Measurements from ENCODE around the gene FNDC3B. TPM values are rescaled to one million over a fixed set of nuclear protein-coding genes. Genes with fewer than 3 reads are reported as not detected.

FNDC3B gene
- total and polyA plus RNA-seq, 2 donors (not counting 3 experiments of a cell fraction or from before 2014, with no cell fraction given) = 91.6 to 295 TPM

DNA sequence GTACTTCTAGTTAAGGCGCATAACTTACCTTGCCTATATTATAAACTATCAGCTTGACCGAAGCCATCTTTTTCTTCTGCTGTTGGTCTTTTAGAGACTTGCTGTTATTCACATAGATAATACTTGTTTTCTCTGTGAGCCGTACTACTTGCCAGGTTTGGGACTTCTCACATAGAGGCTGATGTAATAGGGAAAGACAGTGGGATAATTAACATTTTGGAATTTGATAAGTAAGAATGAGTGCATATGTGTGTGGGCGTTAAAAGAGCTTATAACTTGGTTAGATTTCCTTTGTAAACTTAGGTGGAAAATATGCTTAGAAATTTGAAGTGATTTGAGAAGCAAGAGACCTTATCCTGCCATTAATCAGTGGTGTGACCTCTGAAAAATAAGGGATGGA is 47.8 kb downstream of the FNDC3B start:
- TF ChIP-seq GATA2 (IDR thresholded peaks at IDR 0.05; ENCODE audit: insufficient read depth, insufficient read length, low read depth, low read length) (no peak), FOS (IDR thresholded peaks at IDR 0.05; ENCODE audit: borderline replicate concordance, insufficient read depth, low read length) (no peak), JUN (IDR thresholded peaks at IDR 0.05; ENCODE audit: borderline replicate concordance, insufficient read depth, insufficient read length, low read depth) (no peak), POLR2AphosphoS5 (IDR thresholded peaks at IDR 0.05; ENCODE audit: insufficient read depth, low read depth, low read length) (no peak), MYC (IDR thresholded peaks at IDR 0.05; ENCODE audit: low read depth, low read length) (no peak), EZH2 (IDR thresholded peaks at IDR 0.05; ENCODE audit: borderline replicate concordance, low read depth, low read length, severe bottlenecking) (no peak), POLR2A (IDR thresholded peaks at IDR 0.05; ENCODE audit: low read depth, low read length) (no peak)
- TF ChIP-seq, protein P1, sequence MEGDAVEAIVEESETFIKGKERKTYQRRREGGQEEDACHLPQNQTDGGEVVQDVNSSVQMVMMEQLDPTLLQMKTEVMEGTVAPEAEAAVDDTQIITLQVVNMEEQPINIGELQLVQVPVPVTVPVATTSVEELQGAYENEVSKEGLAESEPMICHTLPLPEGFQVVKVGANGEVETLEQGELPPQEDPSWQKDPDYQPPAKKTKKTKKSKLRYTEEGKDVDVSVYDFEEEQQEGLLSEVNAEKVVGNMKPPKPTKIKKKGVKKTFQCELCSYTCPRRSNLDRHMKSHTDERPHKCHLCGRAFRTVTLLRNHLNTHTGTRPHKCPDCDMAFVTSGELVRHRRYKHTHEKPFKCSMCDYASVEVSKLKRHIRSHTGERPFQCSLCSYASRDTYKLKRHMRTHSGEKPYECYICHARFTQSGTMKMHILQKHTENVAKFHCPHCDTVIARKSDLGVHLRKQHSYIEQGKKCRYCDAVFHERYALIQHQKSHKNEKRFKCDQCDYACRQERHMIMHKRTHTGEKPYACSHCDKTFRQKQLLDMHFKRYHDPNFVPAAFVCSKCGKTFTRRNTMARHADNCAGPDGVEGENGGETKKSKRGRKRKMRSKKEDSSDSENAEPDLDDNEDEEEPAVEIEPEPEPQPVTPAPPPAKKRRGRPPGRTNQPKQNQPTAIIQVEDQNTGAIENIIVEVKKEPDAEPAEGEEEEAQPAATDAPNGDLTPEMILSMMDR (IDR thresholded peaks at IDR 0.05; ENCODE audit: extremely low read depth in 1 of 2, insufficient read depth in 1 of 2, low read depth in 1 of 2, low read length in 2 of 2) = no peak
- TF ChIP-seq, protein P2, sequence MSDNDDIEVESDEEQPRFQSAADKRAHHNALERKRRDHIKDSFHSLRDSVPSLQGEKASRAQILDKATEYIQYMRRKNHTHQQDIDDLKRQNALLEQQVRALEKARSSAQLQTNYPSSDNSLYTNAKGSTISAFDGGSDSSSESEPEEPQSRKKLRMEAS (IDR thresholded peaks at IDR 0.05; ENCODE audit: insufficient read depth, insufficient read length) = no peak
- Histone ChIP-seq H2AFZ (ENCODE audit: low read depth, low read length) (no peak overlapping the region), H3K27me3 (ENCODE audit: control insufficient read depth in 2 of 2, insufficient read depth in 2 of 2, low read length in 2 of 2) (no peaks in the 10 kb centered on the region), H3K79me2 (ENCODE audit: control insufficient read depth, insufficient read depth, low read length) (peaks cover 98% of the 10 kb centered on the region), H3K36me3 (ENCODE audit: control insufficient read depth in 2 of 2, extremely low read depth in 1 of 2, insufficient read depth in 2 of 2, low read length in 2 of 2) (peaks cover 6 to 10% of the 10 kb centered on the region in 2 experiments), H4K20me1 (replicated peaks; ENCODE audit: control insufficient read depth, extremely low read depth, insufficient read depth, low read length) (peaks cover 11% of the 10 kb centered on the region), H3K9me3 (replicated peaks; ENCODE audit: control insufficient read depth, insufficient read depth, low read length) (no peaks in the 10 kb centered on the region), H3K9ac (replicated peaks; ENCODE audit: extremely low read depth, insufficient read depth, low read length) (no peak overlapping the region), H3K4me2 (ENCODE audit: insufficient read depth, low read length) (no peak overlapping the region), H3K4me1 (ENCODE audit: control insufficient read depth, extremely low read depth, insufficient read depth, low read length) (peaks cover 34% of the 10 kb centered on the region), H3K27ac (ENCODE audit: insufficient read depth, low read depth, low read length) (no peak overlapping the region), H3K9me1 (replicated peaks; ENCODE audit: control insufficient read depth, extremely low read depth, insufficient read depth, low read length) (no peaks in the 10 kb centered on the region), H3K4me3 (replicated peaks in 1 of 3; ENCODE audit: insufficient read depth in 1 of 3, low read depth in 1 of 3, low read length in 3 of 3) (no peak overlapping the region)
- FAIRE-seq (no peak), DNase-seq (ENCODE audit: low read depth, low spot score) (no peak)
- dilution Hi-C loops (cut with MboI; ENCODE audit: extremely low pct_ligation_motif_present, low sequenced_read_pairs) = no loop called here
- BruUV-seq (replicated peaks) = no TSS peak
- intact Hi-C loops (cut with micrococcal nuclease) = no loop called here
- ChIA-PET POLR2A (no interaction called here), CTCF (interaction anchor here (1.4 to 1.5 kb wide), 2 partner anchors 12 to 296 kb away, joined by 3 to 4 read pairs; no protein-coding TSS in a partner anchor)
